ENCODE measurements around the gene GDI2.
"Not testable (repeated sequence)": the region's sequence is repeated elsewhere in the genome, so short reads cannot be mapped to it uniquely, and the experiment has no call there.

GDI2 gene

DNA sequence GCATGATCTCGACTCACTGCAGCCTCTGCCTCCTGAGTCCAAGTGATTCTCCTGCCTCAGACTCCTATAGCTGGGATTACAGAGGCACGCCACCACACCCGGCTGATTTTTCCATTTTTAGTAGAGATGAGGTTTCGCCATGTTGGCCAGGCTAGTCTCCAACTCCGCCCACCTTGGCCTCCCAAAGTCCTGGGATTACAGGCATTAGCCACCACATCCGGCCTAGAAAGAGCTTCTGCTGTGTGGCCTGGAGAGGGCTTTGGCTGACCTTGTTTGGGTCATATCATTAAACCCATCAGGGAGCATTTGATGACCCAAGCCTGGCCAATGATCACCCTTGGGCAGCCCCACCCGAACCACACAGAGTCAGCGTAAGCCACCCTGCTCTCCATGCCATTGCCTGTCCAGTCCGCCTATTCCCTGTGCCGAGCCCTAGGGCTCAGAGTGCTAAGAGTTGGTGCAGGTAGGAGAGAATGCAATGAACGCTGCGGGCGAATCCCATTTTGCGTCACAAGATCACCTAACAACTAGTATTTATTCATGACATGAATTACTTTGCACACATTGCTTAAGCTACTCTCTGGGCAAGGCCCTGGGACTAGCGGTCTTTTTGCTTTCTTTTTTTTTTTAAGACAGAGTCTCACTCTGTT lies 22.3 kb upstream of the GDI2 start:
- H3K27me3 Mint-ChIP-seq = peaks cover 23% of the 10 kb centered on the region

DNA sequence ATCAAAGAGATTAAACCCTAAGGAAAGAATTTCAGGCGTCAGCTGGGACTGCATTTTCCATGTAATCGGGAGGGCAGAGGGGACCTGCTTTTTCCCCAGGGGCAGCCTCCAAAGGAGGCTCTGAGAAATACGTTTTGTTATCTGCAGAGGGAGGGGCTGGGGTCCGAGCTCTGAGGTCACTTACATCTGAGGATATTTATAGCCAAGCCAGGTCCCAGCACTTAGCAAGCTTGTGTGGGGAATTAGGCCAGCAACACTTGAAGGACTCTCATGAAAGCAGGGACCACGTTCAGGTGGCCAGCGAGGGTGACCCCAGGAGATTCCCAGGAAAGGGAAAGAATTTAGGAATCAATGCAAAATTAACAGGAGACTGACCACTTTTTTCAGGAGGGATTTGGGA lies 20.6 kb upstream of the GDI2 start:
- no peak for DNase-seq
- H3K36me3 Mint-ChIP-seq = no peaks in the 10 kb centered on the region
- H3K4me1 Mint-ChIP-seq = no peaks in the 10 kb centered on the region
- CTCF ChIA-PET = interaction anchor here (1.2 kb wide), 1 partner anchor 10 kb away, joined by 4 read pairs; no protein-coding TSS in a partner anchor
- no peak overlapping the region for H3K27ac Mint-ChIP-seq
- no peaks in the 10 kb centered on the region for H3K9me3 Mint-ChIP-seq
- peaks cover 15% of the 10 kb centered on the region for H3K27me3 Mint-ChIP-seq
- H3K4me3 Mint-ChIP-seq = no peak overlapping the region

More for the DNA sequence above, 22.3 kb upstream of the GDI2 start:
- no peaks in the 10 kb centered on the region for H3K9me3 Mint-ChIP-seq
- no peaks in the 10 kb centered on the region for H3K4me1 Mint-ChIP-seq
- CTCF ChIA-PET = no interaction called here
- no peak overlapping the region for H3K27ac Mint-ChIP-seq
- H3K36me3 Mint-ChIP-seq = no peaks in the 10 kb centered on the region
- DNase-seq = no peak
- no peak overlapping the region for H3K4me3 Mint-ChIP-seq

DNA sequence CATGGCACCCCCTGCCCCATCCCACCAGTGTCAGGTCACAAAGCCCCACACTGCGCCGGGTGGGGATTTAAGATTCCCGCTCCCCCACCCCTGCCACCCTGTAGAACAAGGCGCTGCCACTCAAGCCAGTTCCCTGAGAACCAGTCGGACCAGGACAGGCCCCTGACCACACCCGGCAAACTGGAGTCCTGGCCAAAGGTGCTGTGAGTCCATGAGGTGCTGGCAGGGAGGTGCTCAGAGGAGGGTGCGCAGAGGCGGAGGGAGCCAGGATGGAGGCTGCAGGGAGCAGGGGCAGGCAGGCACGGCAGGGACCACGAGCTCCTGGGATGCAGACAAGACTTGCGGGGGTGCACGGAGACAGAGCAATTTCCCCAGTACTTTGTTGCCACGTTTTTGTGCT lies 19.7 kb upstream of the GDI2 start:
- CTCF ChIA-PET = interaction anchor here (1.0 kb wide), 1 partner anchor 203 kb away, joined by 3 read pairs; no protein-coding TSS in a partner anchor
- no peak for DNase-seq
- Mint-ChIP-seq H3K9me3 (no peaks in the 10 kb centered on the region), H3K4me3 (no peak overlapping the region), H3K4me1 (no peaks in the 10 kb centered on the region), H3K27me3 (peaks cover 18% of the 10 kb centered on the region), H3K27ac (no peak overlapping the region), H3K36me3 (no peaks in the 10 kb centered on the region)

DNA sequence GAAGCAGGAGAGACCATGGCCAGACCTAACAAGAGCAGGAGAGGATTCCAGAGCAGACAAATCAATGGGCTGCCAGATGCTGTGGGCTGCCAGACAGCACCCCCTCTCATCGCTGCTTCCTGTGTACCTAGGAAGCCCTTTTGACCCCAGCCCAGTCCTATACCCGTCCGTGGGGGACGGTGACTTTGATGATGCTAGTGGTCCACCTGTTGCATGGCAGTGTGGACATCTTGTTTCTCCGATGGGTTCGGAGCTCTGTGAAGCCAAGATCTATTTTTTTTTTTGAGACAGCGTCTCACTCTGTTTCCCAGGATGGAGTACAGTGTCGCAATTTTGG lies 18.2 kb upstream of the GDI2 start:
- Mint-ChIP-seq H3K27me3 (peaks cover 22% of the 10 kb centered on the region), H3K4me1 (no peaks in the 10 kb centered on the region), H3K9me3 (no peaks in the 10 kb centered on the region), H3K36me3 (no peaks in the 10 kb centered on the region), H3K27ac (peak overlapping the region; percentile 19), H3K4me3 (no peak overlapping the region)
- DNase-seq = no peak
- CTCF ChIA-PET = no interaction called here

- H3K4me1 Mint-ChIP-seq = no peaks in the 10 kb centered on the region
- peaks cover 22% of the 10 kb centered on the region for H3K27me3 Mint-ChIP-seq
- no peaks in the 10 kb centered on the region for H3K36me3 Mint-ChIP-seq
- no peaks in the 10 kb centered on the region for H3K9me3 Mint-ChIP-seq
- peak overlapping the region; percentile 19 for H3K27ac Mint-ChIP-seq
- no peak for DNase-seq
- CTCF ChIA-PET = no interaction called here
- no peak overlapping the region for H3K4me3 Mint-ChIP-seq
Measured at GRCh38 chr10:5830629-5831445, 17.6 kb upstream of the GDI2 start.

DNA sequence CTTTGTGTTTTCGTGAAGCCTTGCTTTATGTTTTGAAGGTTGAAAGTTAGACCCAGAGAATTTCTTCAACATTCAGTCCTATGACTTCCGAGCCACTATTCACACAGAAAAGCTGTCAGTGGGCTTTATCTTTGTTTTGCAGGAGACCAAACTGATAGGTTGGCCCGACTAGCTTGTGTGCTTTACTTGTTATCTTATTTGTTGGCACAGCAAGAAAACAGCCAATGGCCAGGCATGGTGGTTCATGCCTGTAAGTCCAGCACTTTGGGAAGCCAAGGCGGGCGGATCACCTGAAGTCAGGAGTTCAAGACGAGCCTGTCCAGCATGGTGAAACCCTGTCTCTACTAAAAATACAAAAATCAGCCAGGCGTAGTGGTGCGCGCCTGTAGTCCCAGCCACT lies 16.0 kb upstream of the GDI2 start:
- no peak for DNase-seq
- CTCF ChIA-PET = no interaction called here
- Mint-ChIP-seq H3K9me3 (no peaks in the 10 kb centered on the region), H3K27me3 (peaks cover 18% of the 10 kb centered on the region), H3K4me3 (no peak overlapping the region), H3K4me1 (no peaks in the 10 kb centered on the region), H3K27ac (no peak overlapping the region), H3K36me3 (no peaks in the 10 kb centered on the region)

- CTCF ChIA-PET = no interaction called here
- Mint-ChIP-seq H3K9me3 (no peaks in the 10 kb centered on the region), H3K27ac (no peak overlapping the region), H3K36me3 (no peaks in the 10 kb centered on the region), H3K4me1 (no peaks in the 10 kb centered on the region), H3K4me3 (no peak overlapping the region), H3K27me3 (peaks cover 18% of the 10 kb centered on the region)
- DNase-seq = no peak
Measured at GRCh38 chr10:5828725-5829124, 15.5 kb upstream of the GDI2 start.

GRCh38 chr10:5827841-5828240 lies 14.6 kb upstream of the GDI2 start:
- Mint-ChIP-seq H3K4me1 (no peaks in the 10 kb centered on the region), H3K27ac (no peak overlapping the region), H3K27me3 (peaks cover 16% of the 10 kb centered on the region), H3K36me3 (no peaks in the 10 kb centered on the region), H3K9me3 (no peaks in the 10 kb centered on the region), H3K4me3 (no peak overlapping the region)
- no peak for DNase-seq
- CTCF ChIA-PET = no interaction called here

GRCh38 chr10:5826511-5826910 lies 13.3 kb upstream of the GDI2 start:
- CTCF ChIA-PET = interaction anchor here (1.4 kb wide), 1 partner anchor 9 kb away, joined by 3 read pairs; no protein-coding TSS in a partner anchor
- H3K9me3 Mint-ChIP-seq, H3K36me3 Mint-ChIP-seq, H3K27ac Mint-ChIP-seq, H3K4me1 Mint-ChIP-seq, H3K4me3 Mint-ChIP-seq, DNase-seq: not testable (repeated sequence)
- peaks cover 15% of the 10 kb centered on the region for H3K27me3 Mint-ChIP-seq

DNA sequence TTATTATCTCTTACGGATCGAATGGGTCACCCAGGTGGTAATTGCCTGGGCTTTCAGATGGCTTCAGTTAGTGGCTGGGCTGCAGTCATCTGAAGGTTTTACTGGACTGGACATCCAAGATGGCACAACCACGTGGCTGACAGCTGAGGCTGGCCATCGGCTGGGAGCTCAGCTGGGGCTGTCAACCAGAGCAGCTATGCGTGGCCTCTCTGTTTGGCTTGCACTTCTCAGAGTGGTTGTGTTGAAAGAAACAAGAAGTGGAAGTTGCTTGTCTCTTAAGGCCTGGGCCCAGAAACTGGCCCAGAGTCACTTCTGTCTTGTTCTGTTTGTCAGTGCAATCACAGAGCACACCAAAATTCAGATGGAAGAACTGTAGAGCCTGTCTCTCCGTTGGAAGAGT lies 5.7 kb upstream of the GDI2 start:
- CTCF ChIA-PET = interaction anchor here (0.6 kb wide), 2 partner anchors 137 to 1755 kb away, joined by 3 to 5 read pairs; no protein-coding TSS in a partner anchor
- no peaks in the 10 kb centered on the region for H3K36me3 Mint-ChIP-seq
- no peak for DNase-seq
- peaks cover 2% of the 10 kb centered on the region for H3K9me3 Mint-ChIP-seq
- H3K27me3 Mint-ChIP-seq = no peaks in the 10 kb centered on the region
- H3K4me1 Mint-ChIP-seq = peaks cover 29% of the 10 kb centered on the region
- H3K4me3 Mint-ChIP-seq = no peak overlapping the region
- H3K27ac Mint-ChIP-seq = no peak overlapping the region

GRCh38 chr10:5818048-5818331 lies 4.8 kb upstream of the GDI2 start:
- Mint-ChIP-seq H3K27ac (no peak overlapping the region), H3K27me3 (no peaks in the 10 kb centered on the region), H3K4me1 (peaks cover 29% of the 10 kb centered on the region), H3K36me3 (no peaks in the 10 kb centered on the region), H3K9me3 (peaks cover 2% of the 10 kb centered on the region), H3K4me3 (no peak overlapping the region)
- CTCF ChIA-PET = interaction anchor here (1.3 kb wide), 1 partner anchor 8 kb away, joined by 3 read pairs; no protein-coding TSS in a partner anchor
- DNase-seq = no peak

GRCh38 chr10:5817322-5818047 lies 4.3 kb upstream of the GDI2 start:
- CTCF ChIA-PET = interaction anchor here (1.3 kb wide), 1 partner anchor 9 kb away, joined by 3 read pairs; no protein-coding TSS in a partner anchor
- Mint-ChIP-seq H3K36me3 (no peaks in the 10 kb centered on the region), H3K27ac (no peak overlapping the region), H3K9me3 (peaks cover 2% of the 10 kb centered on the region), H3K4me1 (peaks cover 29% of the 10 kb centered on the region), H3K27me3 (no peaks in the 10 kb centered on the region), H3K4me3 (no peak overlapping the region)
- no peak for DNase-seq

- Mint-ChIP-seq H3K36me3 (peaks cover 9% of the 10 kb centered on the region), H3K4me1 (peaks cover 39% of the 10 kb centered on the region), H3K27ac (no peak overlapping the region), H3K9me3 (peaks cover 2% of the 10 kb centered on the region), H3K4me3 (no peak overlapping the region), H3K27me3 (no peaks in the 10 kb centered on the region)
- DNase-seq = no peak
- CTCF ChIA-PET = no interaction called here
Measured at GRCh38 chr10:5816170-5816569, 2.9 kb upstream of the GDI2 start.

DNA sequence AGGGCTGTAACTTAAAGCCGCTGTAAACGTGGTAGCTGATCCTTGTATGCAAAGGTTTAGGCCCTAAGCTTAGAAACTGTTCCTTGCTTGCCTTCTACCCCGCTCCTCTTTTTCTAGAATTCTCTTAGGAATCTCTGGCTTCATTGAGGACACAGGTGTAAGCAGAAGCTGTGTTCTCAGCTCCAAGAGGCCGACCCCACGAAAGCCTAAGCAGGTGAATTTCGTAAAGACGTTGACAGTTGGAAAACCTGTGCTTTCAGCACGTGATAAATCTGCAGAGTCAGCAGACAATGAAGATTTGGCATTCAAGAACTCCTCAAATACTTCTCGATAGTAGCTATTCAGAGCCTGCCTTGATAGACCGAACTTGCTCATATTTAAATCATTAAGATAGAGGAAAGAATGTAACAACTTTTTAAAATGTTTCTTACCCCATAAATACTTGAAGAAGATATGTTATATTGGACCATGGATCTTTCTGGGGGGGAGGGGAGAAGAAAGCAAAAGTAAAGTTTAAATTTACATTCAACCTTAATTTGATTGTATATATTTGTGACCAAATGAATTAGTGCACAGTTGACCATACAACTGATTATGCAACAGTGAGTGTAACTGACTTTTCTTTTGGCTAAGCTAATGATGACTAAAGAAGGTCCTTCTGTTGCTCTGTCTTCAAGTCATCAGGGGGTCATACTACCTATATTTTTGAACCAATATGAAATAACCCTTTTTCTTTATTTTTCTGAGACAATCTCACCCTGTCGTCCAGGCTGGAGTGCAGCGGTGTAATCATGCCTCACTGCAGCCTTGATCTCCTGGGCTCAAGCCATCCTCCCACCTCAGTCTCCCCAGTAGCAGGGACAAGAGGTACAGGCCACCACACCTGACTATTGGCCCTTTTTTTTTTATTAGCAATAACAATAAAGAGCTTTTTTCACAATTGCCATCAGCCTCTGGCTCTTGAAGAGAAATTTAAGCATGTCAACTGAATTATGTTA lies 1.2 kb upstream of the GDI2 start:
- Mint-ChIP-seq H3K27me3 (no peaks in the 10 kb centered on the region), H3K27ac (peak overlapping the region; percentile 95), H3K9me3 (peaks cover 2% of the 10 kb centered on the region), H3K36me3 (peaks cover 15% of the 10 kb centered on the region), H3K4me3 (peak overlapping the region; percentile 85), H3K4me1 (peaks cover 54% of the 10 kb centered on the region)
- CTCF ChIA-PET = no interaction called here
- DNase-seq = no peak

Measured in activated naive CD4-positive, alpha-beta T cell treated with anti-CD3 and anti-CD28 coated beads, Interleukin-2, amount 10 ng/mL, durations not matched to agents 7 days and 5 days (primary cell).